Hepatocyte (in vitro differentiated cells): ENCODE measurements around the gene TMEM170B.

Source experiments
- EZH2 ChIP-seq: fragments of 200-600 bp; sonication (generic); IDR thresholded peaks from 2 replicates; pipeline ENCODE4 v1.6.1; 2016; ENCODE audit warnings: antibody characterized with exemption, mild to moderate bottlenecking, borderline replicate concordance
- TF ChIP-seq, protein P1 (sequence below): fragments of 200-600 bp; sonication (generic); IDR thresholded peaks from 2 replicates; pipeline ENCODE4 v1.5.1; 2016; ENCODE audit warnings: antibody characterized with exemption, mild to moderate bottlenecking; ENCODE audit not compliant: poor library complexity

DNA sequence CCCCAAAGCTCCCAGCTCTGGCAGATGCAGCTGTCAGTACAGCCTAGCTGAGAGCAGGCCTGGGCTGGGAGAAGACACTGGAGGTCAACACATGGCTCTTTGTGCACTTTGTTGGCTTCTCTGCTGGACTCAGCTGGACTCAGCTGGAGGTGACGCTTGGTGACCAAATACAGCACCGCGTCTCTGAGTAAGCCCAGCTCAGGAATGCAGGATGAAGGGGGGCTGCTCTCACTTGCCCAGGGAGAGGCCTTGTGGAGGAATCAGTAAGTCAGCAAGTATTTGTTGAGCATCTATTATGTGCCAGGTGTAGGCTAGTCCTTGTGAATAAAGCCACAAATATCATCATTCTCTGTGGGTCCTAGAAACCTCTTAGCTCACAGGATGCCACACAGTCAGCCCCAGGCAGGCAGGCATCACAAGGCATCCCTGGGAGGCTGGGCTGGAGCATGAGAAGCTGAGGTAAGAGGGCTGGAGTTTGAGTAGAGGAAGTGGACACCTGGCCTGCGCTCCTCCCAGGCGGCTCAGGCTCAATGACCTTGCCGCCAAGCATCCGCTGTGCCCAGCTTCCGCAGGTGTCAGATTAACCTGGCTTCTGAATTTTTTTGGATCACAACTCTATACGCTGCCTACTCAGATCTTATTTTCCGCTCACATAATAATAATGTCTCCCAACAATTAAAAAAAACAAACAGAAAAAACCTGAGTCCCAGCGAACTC lies 95.4 kb downstream of the TMEM170B start:
- TF ChIP-seq, protein P1, sequence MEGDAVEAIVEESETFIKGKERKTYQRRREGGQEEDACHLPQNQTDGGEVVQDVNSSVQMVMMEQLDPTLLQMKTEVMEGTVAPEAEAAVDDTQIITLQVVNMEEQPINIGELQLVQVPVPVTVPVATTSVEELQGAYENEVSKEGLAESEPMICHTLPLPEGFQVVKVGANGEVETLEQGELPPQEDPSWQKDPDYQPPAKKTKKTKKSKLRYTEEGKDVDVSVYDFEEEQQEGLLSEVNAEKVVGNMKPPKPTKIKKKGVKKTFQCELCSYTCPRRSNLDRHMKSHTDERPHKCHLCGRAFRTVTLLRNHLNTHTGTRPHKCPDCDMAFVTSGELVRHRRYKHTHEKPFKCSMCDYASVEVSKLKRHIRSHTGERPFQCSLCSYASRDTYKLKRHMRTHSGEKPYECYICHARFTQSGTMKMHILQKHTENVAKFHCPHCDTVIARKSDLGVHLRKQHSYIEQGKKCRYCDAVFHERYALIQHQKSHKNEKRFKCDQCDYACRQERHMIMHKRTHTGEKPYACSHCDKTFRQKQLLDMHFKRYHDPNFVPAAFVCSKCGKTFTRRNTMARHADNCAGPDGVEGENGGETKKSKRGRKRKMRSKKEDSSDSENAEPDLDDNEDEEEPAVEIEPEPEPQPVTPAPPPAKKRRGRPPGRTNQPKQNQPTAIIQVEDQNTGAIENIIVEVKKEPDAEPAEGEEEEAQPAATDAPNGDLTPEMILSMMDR, result no peak
- no peak for TF ChIP-seq EZH2
